Measurements from ENCODE around the gene KIF12. TPM values are rescaled to one million over a fixed set of nuclear protein-coding genes. Genes with fewer than 3 reads are reported as not detected.

Gene KIF12
- total RNA-seq, 1 donor from 2014 or later: not detected

GRCh38 chr9:114076237-114077161 is 22.6 kb downstream of the KIF12 start:
- no peak for TF ChIP-seq CTCF (IDR thresholded peaks at IDR 0.05; ENCODE audit: insufficient read depth, low read length, severe bottlenecking)
- DNase-seq (ENCODE audit: low read depth) (no peak), FAIRE-seq (no peak)
- no peak overlapping the region for H3K4me3 ChIP-seq (ENCODE audit: low read depth, low read length)
- H3K27me3 ChIP-seq (ENCODE audit: control insufficient read depth, insufficient read depth, low read length): peaks cover 7% of the 10 kb centered on the region
- H3K36me3 ChIP-seq (ENCODE audit: control insufficient read depth, insufficient read depth, low read length): no peaks in the 10 kb centered on the region

GRCh38 chr9:114075602-114076001 is 23.5 kb downstream of the KIF12 start:
- H3K27me3 ChIP-seq (ENCODE audit: control insufficient read depth, insufficient read depth, low read length): peaks cover 7% of the 10 kb centered on the region
- H3K4me3 ChIP-seq (ENCODE audit: low read depth, low read length): no peak overlapping the region
- no peak for TF ChIP-seq CTCF (IDR thresholded peaks at IDR 0.05; ENCODE audit: insufficient read depth, low read length, severe bottlenecking)
- DNase-seq (ENCODE audit: low read depth) (no peak), FAIRE-seq (no peak)
- no peaks in the 10 kb centered on the region for H3K36me3 ChIP-seq (ENCODE audit: control insufficient read depth, insufficient read depth, low read length)

- no peak for TF ChIP-seq CTCF (IDR thresholded peaks at IDR 0.05; ENCODE audit: insufficient read depth, low read length, severe bottlenecking)
- DNase-seq (ENCODE audit: low read depth) (peak; percentile 32), FAIRE-seq (peak; percentile 62)
- no peaks in the 10 kb centered on the region for H3K36me3 ChIP-seq (ENCODE audit: control insufficient read depth, insufficient read depth, low read length)
- peaks cover 5% of the 10 kb centered on the region for H3K27me3 ChIP-seq (ENCODE audit: control insufficient read depth, insufficient read depth, low read length)
- no peak overlapping the region for H3K4me3 ChIP-seq (ENCODE audit: low read depth, low read length)
These were observed 26.6 kb downstream of the KIF12 start for GRCh38 chr9:114072184-114073140.

DNA sequence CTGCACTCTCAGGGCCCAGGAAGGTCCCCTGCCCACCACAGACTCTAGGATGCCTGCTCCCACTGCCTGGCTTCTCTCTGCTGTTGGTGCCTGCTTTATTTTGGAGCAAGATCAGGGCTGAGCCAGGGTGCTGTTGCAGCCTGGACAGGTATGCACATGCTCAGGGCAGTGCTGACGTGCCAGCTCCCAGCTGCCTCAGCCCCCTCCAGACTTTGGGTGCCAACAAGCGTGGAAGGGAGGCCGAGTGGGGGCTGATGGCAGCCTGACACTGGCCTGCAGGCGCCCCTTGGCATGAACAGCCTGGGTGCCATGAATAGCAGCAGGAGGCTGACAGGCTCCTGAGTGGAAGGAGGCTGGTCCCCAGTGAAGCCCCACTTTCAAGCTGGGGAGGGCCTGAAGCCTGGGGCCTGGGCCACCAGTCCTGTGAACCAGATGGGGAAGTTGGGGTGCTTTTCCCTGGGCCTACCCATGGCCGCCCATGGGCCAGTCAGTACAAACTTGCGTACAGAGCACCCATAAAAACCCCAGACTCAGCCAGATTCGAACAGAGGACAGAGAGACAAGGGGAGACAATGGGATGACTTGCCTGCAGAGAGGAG is 27.8 kb downstream of the KIF12 start:
- Histone ChIP-seq H3K4me3 (ENCODE audit: low read depth, low read length) (no peak overlapping the region), H3K27me3 (ENCODE audit: control insufficient read depth, insufficient read depth, low read length) (peaks cover 3% of the 10 kb centered on the region), H3K36me3 (ENCODE audit: control insufficient read depth, insufficient read depth, low read length) (no peaks in the 10 kb centered on the region)
- DNase-seq (ENCODE audit: low read depth) (peak; percentile 54), FAIRE-seq (no peak)
- no peak for TF ChIP-seq CTCF (IDR thresholded peaks at IDR 0.05; ENCODE audit: insufficient read depth, low read length, severe bottlenecking)

DNA sequence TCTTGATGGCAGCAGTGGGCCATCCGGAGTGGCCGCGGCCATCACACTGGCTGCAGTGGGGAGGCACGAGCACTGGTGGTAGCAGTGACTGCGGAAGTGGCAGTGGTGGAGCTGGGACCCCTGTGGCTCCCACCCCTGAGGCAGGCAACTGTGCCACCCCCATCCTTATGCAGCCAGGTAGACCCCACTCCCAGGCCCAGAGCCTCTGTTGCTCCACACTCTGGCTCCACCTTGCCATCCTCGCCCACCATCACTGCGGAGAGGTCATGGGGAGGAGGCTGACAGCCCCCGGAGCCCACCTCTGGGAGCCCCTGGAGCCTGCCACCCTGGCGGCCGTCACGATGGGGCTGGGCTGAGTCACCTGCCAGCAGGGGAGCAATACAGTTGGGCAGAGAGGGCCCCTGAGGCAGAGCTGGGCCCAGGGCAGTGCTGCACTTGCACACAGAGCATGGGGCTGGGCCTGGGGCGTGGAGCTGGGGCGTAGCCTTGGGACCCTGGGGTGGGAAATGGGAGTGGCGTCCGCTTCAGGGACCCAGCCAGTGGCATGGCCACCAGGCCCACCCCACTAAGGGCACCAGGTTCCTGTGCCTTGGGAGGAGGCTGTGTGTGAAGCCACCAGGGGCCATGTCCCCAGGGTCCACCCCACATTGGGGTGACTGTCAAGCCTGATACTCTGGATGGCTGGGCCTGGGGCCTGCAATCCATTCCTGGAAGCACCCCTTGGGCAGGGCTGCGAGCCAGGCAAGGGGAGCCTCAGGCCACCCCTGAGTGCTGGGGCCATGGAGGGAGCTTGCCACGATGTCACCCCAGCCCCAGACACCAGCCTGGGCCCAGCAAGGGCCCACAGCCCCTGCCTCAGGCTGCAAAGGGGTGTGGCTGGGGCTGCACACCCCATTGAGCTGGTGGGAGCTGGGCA is 28.6 kb downstream of the KIF12 start:
- TF ChIP-seq CTCF (IDR thresholded peaks at IDR 0.05; ENCODE audit: insufficient read depth, low read length, severe bottlenecking): no peak
- DNase-seq (ENCODE audit: low read depth) (no peak), FAIRE-seq (no peak)
- Histone ChIP-seq H3K36me3 (ENCODE audit: control insufficient read depth, insufficient read depth, low read length) (no peaks in the 10 kb centered on the region), H3K4me3 (ENCODE audit: low read depth, low read length) (no peak overlapping the region), H3K27me3 (ENCODE audit: control insufficient read depth, insufficient read depth, low read length) (peaks cover 5% of the 10 kb centered on the region)

All from bronchial epithelial cell (primary cell).